Mammary epithelial cell (primary cell): ENCODE results near the gene NPDC1.

ENCODE experiments used
- CTCF ChIP-seq, 2 donors: IDR thresholded peaks in 1 of 2; conservative IDR thresholded peaks in 1 of 2; 2 replicates each; pipeline ENCODE4 v1.5.1; 2011 to 2012; ENCODE audit warnings: inconsistent platforms in 2 of 2, low read length in 2 of 2, mild to moderate bottlenecking in 2 of 2, control low read depth in 1 of 2, low read depth in 1 of 2; ENCODE audit not compliant: insufficient read depth in 1 of 2; ENCODE audit errors: extremely low read depth in 1 of 2
- EZH2 ChIP-seq: IDR thresholded peaks from 2 replicates; pipeline ENCODE4 v1.6.1; 2012; ENCODE audit warnings: low read length, inconsistent platforms, borderline replicate concordance

DNA sequence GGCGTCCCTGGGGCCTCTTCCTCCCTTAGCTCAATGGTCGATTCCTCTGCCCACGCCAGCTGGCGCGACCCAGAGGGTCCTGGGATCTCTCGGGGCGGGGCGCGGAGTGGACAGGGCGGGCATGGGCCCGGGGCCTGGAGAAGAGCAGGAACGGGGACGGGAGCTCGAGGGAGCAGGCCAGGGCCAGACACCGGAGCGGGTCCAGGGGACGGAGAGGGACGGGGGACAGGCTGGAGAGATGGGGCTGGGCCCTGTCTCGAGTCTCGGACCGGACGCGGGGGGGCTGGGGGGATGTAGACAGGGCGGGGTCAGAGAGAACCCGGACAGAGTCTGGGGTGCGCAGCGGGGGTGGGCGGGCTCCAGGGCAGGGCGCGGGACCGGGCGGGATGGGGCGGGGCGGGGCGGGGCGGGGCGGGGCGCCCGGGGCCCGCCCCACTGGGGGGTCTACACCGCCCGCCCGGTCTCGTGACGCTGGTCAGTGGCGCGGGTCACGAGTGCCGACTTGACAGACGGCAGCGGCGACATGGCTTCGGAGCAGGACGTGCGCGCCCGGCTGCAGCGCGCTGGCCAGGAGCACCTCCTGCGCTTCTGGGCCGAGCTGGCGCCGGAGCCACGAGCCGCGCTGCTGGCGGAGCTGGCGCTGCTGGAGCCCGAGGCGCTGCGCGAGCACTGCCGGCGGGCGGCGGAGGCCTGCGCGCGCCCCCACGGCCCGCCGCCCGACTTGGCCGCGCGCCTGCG is 31.2 kb upstream of the NPDC1 start, which contains the start of gene UAP1L1:
- no peak for TF ChIP-seq CTCF (conservative IDR thresholded peaks at IDR 0.05 in 1 of 2, IDR thresholded peaks at IDR 0.05 in 1 of 2; ENCODE audit: extremely low read depth in 1 of 2, insufficient read depth in 1 of 2, low read depth in 1 of 2, low read length in 2 of 2)
- TF ChIP-seq EZH2, result no peak
